ENCODE measurements around the gene C12orf50. TPM values are rescaled to one million over a fixed set of nuclear protein-coding genes. Genes with fewer than 3 reads are reported as not detected.

Gene C12orf50
- total and polyA plus RNA-seq, 9 of the 15 experiments (the other 6 are each of a cell fraction or from before 2014, with no cell fraction given), result 0.07 to 0.14 (median 0.11) TPM; not detected in 6

- TF ChIP-seq VEZF1 (CRISPR knock-in tag; IDR thresholded peaks at IDR 0.05), result peak; percentile 68
- TF ChIP-seq ZNF263 (CRISPR knock-in tag; IDR thresholded peaks at IDR 0.05; ENCODE audit: borderline replicate concordance), result peak; percentile 65
- TF ChIP-seq PYGO2 (tag; IDR thresholded peaks at IDR 0.05), result no peak
- TF ChIP-seq FOXK1 (CRISPR knock-in tag; IDR thresholded peaks at IDR 0.05; ENCODE audit: borderline replicate concordance), result 0 out of 2 replicates have a peak, but pooled peaks have one; percentile 29
- peak in 1 of 2 experiments; percentile 50; a peak in 1 of 4 replicates for TF ChIP-seq UBTF (IDR thresholded peaks at IDR 0.05; ENCODE audit: borderline replicate concordance in 1 of 2, low read depth in 2 of 2, low read length in 2 of 2)
- TF ChIP-seq TOE1 (IDR thresholded peaks at IDR 0.05; ENCODE audit: borderline replicate concordance), result peak; percentile 33; the same call in 1 of the 2 replicates
- TF ChIP-seq TOE1 (CRISPR knock-in tag; IDR thresholded peaks at IDR 0.05; ENCODE audit: borderline replicate concordance, low read depth), result no peak
- TF ChIP-seq MAZ (CRISPR knock-in tag; conservative IDR thresholded peaks at IDR 0.05 in 1 of 2, IDR thresholded peaks at IDR 0.05 in 1 of 2), result peak; percentile 57 to 72; a peak in 3 of 4 replicates
- no peak for TF ChIP-seq OTX1 (CRISPR knock-in tag; IDR thresholded peaks at IDR 0.05)
- TF ChIP-seq MYC (IDR thresholded peaks at IDR 0.05; ENCODE audit: low read depth, low read length), result peak; percentile 93
- TF ChIP-seq MYC (CRISPR knock-in tag; IDR thresholded peaks at IDR 0.05; ENCODE audit: borderline replicate concordance, low read depth), result no peak
- TF ChIP-seq THRAP3 (IDR thresholded peaks at IDR 0.05; ENCODE audit: borderline replicate concordance), result no peak
- peak; percentile 76 for TF ChIP-seq POLR2AphosphoS5 (IDR thresholded peaks at IDR 0.05; ENCODE audit: control insufficient read depth, insufficient read depth, low read depth, low read length)
- TF ChIP-seq KAT8 (IDR thresholded peaks at IDR 0.05; ENCODE audit: low read depth), result no peak
- 0 out of 2 replicates have a peak, but pooled peaks have one; percentile 42 for TF ChIP-seq HINFP (tag; conservative IDR thresholded peaks at IDR 0.05; ENCODE audit: low read depth)
- no peak for TF ChIP-seq ELK3 (CRISPR knock-in tag; IDR thresholded peaks at IDR 0.05)
- TF ChIP-seq ASH1L (IDR thresholded peaks at IDR 0.05; ENCODE audit: borderline replicate concordance, low read depth, partially characterized antibody), result peak; percentile 50
- TF ChIP-seq ARID3B (CRISPR knock-in tag; IDR thresholded peaks at IDR 0.05; ENCODE audit: borderline replicate concordance), result no peak
Measured at GRCh38 chr12:88035271-88035906, 6.2 kb upstream of the C12orf50 start (continued).
